Body of pancreas (tissue), 4 donors: ENCODE results near the gene SLC7A6OS. TPM values are rescaled to one million over a fixed set of nuclear protein-coding genes. Genes with fewer than 3 reads are reported as not detected.

Source experiments
- ATAC-seq: fragments of 150-250 bp; one replicate; pipeline ENCODE4 v1.9.1; 2016
- DNase-seq, 4 donors: peaks; one replicate each; pipeline ENCODE4 v3.0.0-alpha.2; 2019
- H3K27ac ChIP-seq, 4 donors: fragments of 200-600 bp; sonication (generic); 1 replicate in 3 of 4; 2 replicates in 1 of 4; pipeline versions ENCODE4 v1.5.1 to v1.6.1; 2016 to 2019; ENCODE audit warnings: mild to moderate bottlenecking in 1 of 4, mixed read lengths in 1 of 4, moderate library complexity in 1 of 4
- H3K27me3 ChIP-seq, 2 donors: fragments of 200-600 bp; sonication (generic); one replicate each; pipeline ENCODE4 v1.6.0; 2016; ENCODE audit warnings: mild to moderate bottlenecking in 1 of 2
- H3K36me3 ChIP-seq, 2 donors: fragments of 200-600 bp; sonication (generic); replicated peaks in 1 of 2; 2 replicates each; pipeline ENCODE4 v1.5.1; 2016; ENCODE audit warnings: low read depth in 2 of 2; ENCODE audit not compliant: insufficient read depth in 1 of 2
- H3K4me1 ChIP-seq: fragments of 200-600 bp; sonication (generic); one replicate; pipeline ENCODE4 v1.6.0; 2016
- H3K4me3 ChIP-seq, 2 donors: fragments of 200-600 bp; sonication (generic); 1 replicate in 1 of 2; 2 replicates in 1 of 2; pipeline ENCODE4 v1.5.1; 2016 to 2019
- H3K9me3 ChIP-seq, 3 donors: fragments of 200-600 bp; sonication (generic); 1 replicate in 2 of 3; 2 replicates in 1 of 3; pipeline ENCODE4 v1.5.1; 2016
- CTCF ChIP-seq, 7 experiments: fragments of 450-650 bp in 4 of 7; fragments of 200-600 bp in 3 of 7; sonication (generic) in 3 of 7; IDR thresholded peaks; one replicate each; pipeline ENCODE4 v1.5.1; 2016 to 2019; ENCODE audit warnings: antibody characterized with exemption in 7 of 7
- POLR2A ChIP-seq, 3 donors: fragments of 450-650 bp; IDR thresholded peaks; one replicate each; pipeline ENCODE4 v1.6.1; 2016; ENCODE audit warnings: antibody characterized with exemption in 3 of 3, mild to moderate bottlenecking in 2 of 3
- WGBS, 2 donors: methylation state at CpG; one replicate each; pipeline ENCODE4 v1.1.5; 2017; 5-methylcytosine and 5-hydroxymethylcytosine counted together
- intact Hi-C: fragments of 100-400 bp; cut with DNase I; formaldehyde crosslinking; loops from one replicate; pipeline ENCODE4 v1.15.1; 2023
- total RNA-seq, 2 donors: library from RNA; depleted of rRNA; stranded (reverse); fragments of >200 nt; gene quantifications; one replicate each; pipeline ENCODE4 v1.1.0, GENCODE V29; 2016

The SLC7A6OS gene
- total RNA-seq, 2 donors from 2014 or later: 13.0 to 32.3 TPM

GRCh38 chr16:68331879-68332410 lies 21.2 kb upstream of the SLC7A6OS start:
- no peak for ATAC-seq
- H3K27ac ChIP-seq: no peak overlapping the region

GRCh38 chr16:68328860-68329390 lies 18.2 kb upstream of the SLC7A6OS start:
- peaks cover 0 to 10% of the 10 kb centered on the region in 2 donors for H3K36me3 ChIP-seq
- ATAC-seq: no peak
- 35% methylated on average over 3 of the region's 3 CpGs for WGBS, 2 donors

More at GRCh38 chr16:68331879-68332410, 21.2 kb upstream of the SLC7A6OS start:
- Histone ChIP-seq H3K9me3 (no peaks in the 10 kb centered on the region), H3K27me3 (no peaks in the 10 kb centered on the region), H3K4me3 (no peak overlapping the region), H3K36me3 (peaks cover 0 to 4% of the 10 kb centered on the region in 2 donors), H3K4me1 (no peaks in the 10 kb centered on the region)
- intact Hi-C loops: no loop called here
- no peak for DNase-seq
- TF ChIP-seq POLR2A (IDR thresholded peaks at IDR 0.05) (no peak), CTCF (IDR thresholded peaks at IDR 0.05) (no peak)
- 53 to 55% methylated on average over 4 of the region's 4 CpGs for WGBS, 2 donors

GRCh38 chr16:68328151-68328859 lies 17.6 kb upstream of the SLC7A6OS start:
- 40 to 43% methylated on average over 13 of the region's 13 CpGs for WGBS, 2 donors
- Histone ChIP-seq H3K4me3 (no peak overlapping the region), H3K27me3 (no peaks in the 10 kb centered on the region), H3K36me3 (peaks cover 0 to 10% of the 10 kb centered on the region in 2 donors), H3K9me3 (no peaks in the 10 kb centered on the region), H3K4me1 (no peaks in the 10 kb centered on the region), H3K27ac (no peak overlapping the region)
- peak; percentile 76 to 96 (median 93) for TF ChIP-seq CTCF (IDR thresholded peaks at IDR 0.05)
- TF ChIP-seq POLR2A (IDR thresholded peaks at IDR 0.05): no peak
- intact Hi-C loops: loop anchor here (5.0 kb wide), 1 partner anchor 66 kb away; the partner anchor contains the start of gene SLC7A6
- peak; percentile 80 to 84 (median 82) for DNase-seq
- ATAC-seq: peak; percentile 97

More at GRCh38 chr16:68328860-68329390, 18.2 kb upstream of the SLC7A6OS start:
- Histone ChIP-seq H3K27me3 (no peaks in the 10 kb centered on the region), H3K27ac (no peak overlapping the region), H3K4me3 (no peak overlapping the region), H3K9me3 (no peaks in the 10 kb centered on the region), H3K4me1 (no peaks in the 10 kb centered on the region)
- DNase-seq: no peak
- TF ChIP-seq POLR2A (IDR thresholded peaks at IDR 0.05) (no peak), CTCF (IDR thresholded peaks at IDR 0.05) (no peak)
- intact Hi-C loops: loop anchor here (5.0 kb wide), 1 partner anchor 67 kb away; the partner anchor contains the start of gene SLC7A6

GRCh38 chr16:68324780-68325357 lies 14.1 kb upstream of the SLC7A6OS start:
- Histone ChIP-seq H3K36me3 (peaks cover 0 to 6% of the 10 kb centered on the region in 2 donors), H3K27me3 (no peaks in the 10 kb centered on the region), H3K4me1 (no peaks in the 10 kb centered on the region), H3K9me3 (no peaks in the 10 kb centered on the region), H3K27ac (no peak overlapping the region), H3K4me3 (no peak overlapping the region)
- no peak for TF ChIP-seq CTCF (IDR thresholded peaks at IDR 0.05)
- TF ChIP-seq POLR2A (IDR thresholded peaks at IDR 0.05): no peak
- 89 to 93% methylated on average over 8 of the region's 8 CpGs for WGBS, 2 donors
- no peak for ATAC-seq
- intact Hi-C loops: loop anchor here (5.0 kb wide), 1 partner anchor 63 kb away; the partner anchor contains the start of gene SLC7A6
- DNase-seq: no peak
